ENCODE results near the gene AGXT.

Gene AGXT

GRCh38 chr2:240868286-240869108 lies at the start of gene AGXT:
AGXT (plus strand) TSS chr2:240868824; CDS start chr2:240868866, 42 bp downstream.
- H3K9ac ChIP-seq (ENCODE audit: low read length) = no peak within 1 kb of the TSS
- H3K27ac ChIP-seq (ENCODE audit: low read depth, low read length) = no peak within 1 kb of the TSS
- no peaks in the 10 kb centered on the region for H3K27me3 ChIP-seq (ENCODE audit: control insufficient read depth, insufficient read depth, low read length)
- no peaks in the 10 kb centered on the region for H3K4me1 ChIP-seq (ENCODE audit: control insufficient read depth, insufficient read depth, low read length)
- no peak within 1 kb of the TSS for H3K4me3 ChIP-seq (ENCODE audit: low read length)
- H3K36me3 ChIP-seq (ENCODE audit: control insufficient read depth, insufficient read depth, low read length) = no peaks in the 10 kb centered on the region

DNA sequence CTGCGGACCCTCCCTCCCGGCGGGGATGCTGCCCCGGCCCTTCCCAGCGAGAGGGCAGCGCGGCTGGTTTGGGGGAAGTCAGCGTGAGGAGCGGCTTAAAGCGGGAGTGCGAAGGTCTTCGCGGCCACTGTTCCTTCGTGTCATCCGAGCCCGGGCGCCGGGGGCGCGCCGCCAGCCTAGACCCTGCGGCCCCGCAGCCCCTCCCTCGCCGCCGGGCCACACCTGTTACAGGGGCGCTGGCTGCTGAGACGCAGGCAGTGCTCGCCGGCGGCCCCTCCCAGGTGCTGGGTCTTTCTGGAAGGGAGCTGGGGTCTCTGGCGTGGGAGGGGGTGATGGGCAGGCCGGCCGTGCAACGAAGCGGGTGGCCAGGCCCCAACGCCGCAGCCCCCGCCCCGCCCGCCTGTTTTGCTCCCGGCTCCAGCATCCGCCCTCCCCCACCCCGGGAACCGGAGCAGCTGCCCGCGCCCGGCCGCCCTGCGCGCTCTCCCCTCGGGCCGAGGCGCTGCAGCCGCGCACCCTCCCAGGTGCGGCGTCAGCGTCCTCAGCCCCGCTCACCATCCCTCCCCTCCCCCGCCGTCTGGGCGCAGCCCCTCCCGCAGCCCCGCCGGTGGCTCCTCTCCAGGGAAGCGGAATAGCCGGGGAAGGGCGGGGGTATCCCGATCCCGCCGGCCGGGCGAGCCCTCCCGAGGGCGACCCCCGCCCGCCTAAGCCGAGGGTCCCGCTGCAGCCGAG lies 49.3 kb upstream of the AGXT start:
- H3K27me3 ChIP-seq (ENCODE audit: control insufficient read depth, insufficient read depth, low read length) = peaks cover 22% of the 10 kb centered on the region
- no peaks in the 10 kb centered on the region for H3K36me3 ChIP-seq (ENCODE audit: control insufficient read depth, insufficient read depth, low read length)
- no peak overlapping the region for H3K27ac ChIP-seq (ENCODE audit: low read depth, low read length)
- H3K4me1 ChIP-seq (ENCODE audit: control insufficient read depth, insufficient read depth, low read length) = no peaks in the 10 kb centered on the region
- no peak overlapping the region for H3K4me3 ChIP-seq (ENCODE audit: low read length)
- H3K9ac ChIP-seq (ENCODE audit: low read length) = no peak overlapping the region

DNA sequence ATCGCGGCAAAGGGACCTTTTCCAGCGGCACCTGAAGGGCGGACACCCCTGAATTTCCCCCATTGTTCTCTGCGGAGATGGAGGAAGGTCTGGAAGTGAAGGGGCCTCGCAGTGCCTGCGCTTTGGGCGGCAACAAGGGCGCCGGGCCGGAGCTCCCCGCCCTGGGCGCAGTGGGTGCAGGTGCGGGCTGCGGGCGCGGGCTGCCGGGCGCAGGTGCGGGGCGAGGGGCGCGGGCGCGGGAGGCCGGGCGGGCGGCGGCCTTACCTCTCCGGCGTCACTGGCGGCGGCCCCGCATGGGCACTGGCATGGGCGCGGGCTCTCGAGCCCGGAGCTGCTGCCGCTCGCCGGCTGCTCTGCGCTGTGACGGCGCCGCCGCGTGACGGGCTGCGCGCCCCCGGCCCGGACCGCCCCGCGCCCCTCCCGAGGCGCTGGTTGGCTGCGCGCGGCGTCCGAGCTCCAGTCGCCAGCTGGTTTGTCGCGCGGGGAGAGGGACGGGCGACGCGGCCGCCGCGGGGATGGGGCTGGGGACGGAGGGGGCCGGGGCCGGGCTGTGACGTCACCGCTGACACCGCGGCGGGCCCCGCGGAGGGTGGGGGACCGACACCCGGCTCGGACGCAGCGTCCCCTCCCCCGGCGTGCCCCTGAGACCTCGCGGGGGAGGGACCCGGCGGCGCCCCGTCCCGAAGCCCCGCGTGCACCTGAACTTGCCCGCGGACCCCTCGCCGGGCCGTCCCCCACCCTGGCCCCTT lies 48.6 kb upstream of the AGXT start, which contains the start of gene KIF1A:
TSS of gene KIF1A (minus strand) at position 362 of the 749 bp plus-strand sequence. CDS start 22,467 bp downstream, outside the sequence.
- Histone ChIP-seq H3K9ac (ENCODE audit: low read length) (no peak within 1 kb of the TSS), H3K27me3 (ENCODE audit: control insufficient read depth, insufficient read depth, low read length) (peaks cover 22% of the 10 kb centered on the region), H3K36me3 (ENCODE audit: control insufficient read depth, insufficient read depth, low read length) (no peaks in the 10 kb centered on the region), H3K27ac (ENCODE audit: low read depth, low read length) (no peak within 1 kb of the TSS), H3K4me3 (ENCODE audit: low read length) (no peak within 1 kb of the TSS), H3K4me1 (ENCODE audit: control insufficient read depth, insufficient read depth, low read length) (no peaks in the 10 kb centered on the region)

DNA sequence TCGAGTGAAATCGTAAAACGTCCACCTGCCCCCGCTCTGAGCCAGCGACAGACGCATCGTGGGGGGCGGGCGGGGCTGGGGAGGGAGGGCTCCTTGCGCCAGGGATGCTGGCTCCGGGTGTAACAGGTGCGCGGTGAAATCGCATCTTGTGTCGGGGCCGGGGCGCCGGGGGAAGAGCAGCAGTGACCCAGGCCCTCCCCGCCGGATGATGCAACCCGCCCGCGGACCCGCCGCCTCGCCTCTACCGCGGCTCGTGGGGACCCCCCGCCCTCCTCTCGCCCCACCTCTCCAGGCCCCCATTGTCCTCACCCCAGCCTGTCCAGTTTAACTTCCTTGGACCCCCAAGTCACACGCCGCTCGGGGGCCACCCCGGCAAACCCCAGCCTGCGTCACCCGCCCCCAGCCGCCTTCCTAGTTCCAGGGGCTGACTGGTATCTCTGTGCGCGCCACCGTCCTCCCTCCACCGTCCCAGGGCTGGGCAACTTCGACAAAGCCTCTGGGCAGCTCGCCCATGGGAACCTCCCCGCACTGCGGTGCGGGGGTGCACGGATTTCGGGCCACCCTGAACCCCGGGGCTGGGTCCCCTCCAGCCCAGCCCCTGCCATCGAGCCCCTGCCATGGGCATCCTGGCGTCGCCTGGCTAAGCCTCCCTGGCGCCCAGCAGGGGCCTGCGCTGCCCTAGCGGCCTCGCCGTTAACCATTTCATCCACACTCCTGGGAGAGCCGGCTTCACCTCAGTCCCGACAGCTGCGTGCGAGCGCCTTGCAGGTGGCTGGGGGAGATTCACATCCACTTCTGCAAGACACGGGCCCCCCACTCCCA lies 47.8 kb upstream of the AGXT start:
- Histone ChIP-seq H3K9ac (ENCODE audit: low read length) (no peak overlapping the region), H3K4me1 (ENCODE audit: control insufficient read depth, insufficient read depth, low read length) (no peaks in the 10 kb centered on the region), H3K4me3 (ENCODE audit: low read length) (no peak overlapping the region), H3K27me3 (ENCODE audit: control insufficient read depth, insufficient read depth, low read length) (peaks cover 22% of the 10 kb centered on the region), H3K36me3 (ENCODE audit: control insufficient read depth, insufficient read depth, low read length) (no peaks in the 10 kb centered on the region), H3K27ac (ENCODE audit: low read depth, low read length) (no peak overlapping the region)

DNA sequence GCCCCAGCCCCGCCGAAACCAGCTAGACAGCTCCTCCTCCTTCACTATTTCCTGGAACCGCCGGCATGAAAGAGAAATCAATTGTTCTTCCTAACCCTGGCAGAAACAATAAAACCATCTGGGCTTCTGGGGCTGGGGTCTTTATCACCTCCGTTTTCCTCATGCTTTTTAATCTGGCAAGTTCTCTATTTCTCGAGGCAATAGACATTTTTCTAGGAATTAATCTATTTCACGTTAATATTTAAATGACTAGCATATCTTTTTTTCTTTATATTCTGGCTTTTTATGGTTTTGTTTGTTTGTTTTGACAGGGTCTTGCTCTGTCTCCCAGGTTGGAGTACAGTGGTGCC lies 47.2 kb upstream of the AGXT start:
- Histone ChIP-seq H3K27ac (ENCODE audit: low read depth, low read length) (no peak overlapping the region), H3K4me3 (ENCODE audit: low read length) (no peak overlapping the region), H3K4me1 (ENCODE audit: control insufficient read depth, insufficient read depth, low read length) (no peaks in the 10 kb centered on the region), H3K36me3 (ENCODE audit: control insufficient read depth, insufficient read depth, low read length) (no peaks in the 10 kb centered on the region), H3K9ac (ENCODE audit: low read length) (no peak overlapping the region), H3K27me3 (ENCODE audit: control insufficient read depth, insufficient read depth, low read length) (peaks cover 22% of the 10 kb centered on the region)

GRCh38 chr2:240822280-240822847 lies 46.3 kb upstream of the AGXT start:
- Histone ChIP-seq H3K9ac (ENCODE audit: low read length) (no peak overlapping the region), H3K4me3 (ENCODE audit: low read length) (no peak overlapping the region), H3K4me1 (ENCODE audit: control insufficient read depth, insufficient read depth, low read length) (no peaks in the 10 kb centered on the region), H3K36me3 (ENCODE audit: control insufficient read depth, insufficient read depth, low read length) (no peaks in the 10 kb centered on the region), H3K27ac (ENCODE audit: low read depth, low read length) (no peak overlapping the region), H3K27me3 (ENCODE audit: control insufficient read depth, insufficient read depth, low read length) (peaks cover 25% of the 10 kb centered on the region)

DNA sequence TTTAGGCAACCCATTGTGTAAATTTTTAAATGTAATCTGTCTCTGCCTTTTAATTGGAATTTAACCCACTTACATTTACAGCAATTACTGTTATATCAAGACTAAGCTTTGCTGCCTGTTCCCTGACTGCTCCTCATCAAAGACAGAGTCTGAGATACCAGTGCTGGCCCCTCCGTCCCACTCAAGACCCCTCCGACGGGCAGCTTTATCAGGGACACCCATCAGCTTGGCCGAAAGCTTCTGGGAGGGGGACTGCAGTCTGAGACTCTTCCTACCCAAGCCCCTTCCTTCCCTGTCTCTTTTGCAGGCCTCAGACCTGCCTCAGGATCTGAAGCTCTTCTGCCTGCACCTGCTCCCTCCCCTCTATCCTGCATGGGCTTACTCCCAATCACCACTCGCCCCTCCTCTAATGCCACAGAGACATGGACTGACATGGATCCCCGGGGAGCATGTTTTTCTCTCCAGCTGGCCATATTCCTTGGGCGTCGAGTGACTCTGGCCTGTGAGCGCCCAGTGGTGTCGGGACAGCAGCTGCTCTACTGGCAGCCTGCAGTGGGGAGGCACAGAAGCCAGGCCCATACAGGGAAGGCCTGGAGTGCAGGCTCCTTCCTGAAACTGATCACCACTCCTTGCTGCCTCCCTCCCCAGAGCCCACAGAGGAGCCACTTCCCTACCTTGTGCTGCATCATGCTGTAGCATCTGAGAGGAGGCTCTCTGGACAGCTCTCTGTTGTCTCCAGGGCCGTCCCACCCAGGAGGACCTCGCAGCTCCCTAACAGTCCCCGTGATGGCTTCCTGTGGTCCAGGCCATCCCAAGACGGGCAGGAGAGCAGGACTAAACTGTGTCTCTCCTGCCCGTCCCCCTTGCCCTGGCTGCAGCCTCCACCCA lies 44.9 kb upstream of the AGXT start:
- H3K27ac ChIP-seq (ENCODE audit: low read depth, low read length) = no peak overlapping the region
- H3K9ac ChIP-seq (ENCODE audit: low read length) = no peak overlapping the region
- H3K36me3 ChIP-seq (ENCODE audit: control insufficient read depth, insufficient read depth, low read length) = no peaks in the 10 kb centered on the region
- H3K4me3 ChIP-seq (ENCODE audit: low read length) = no peak overlapping the region
- H3K4me1 ChIP-seq (ENCODE audit: control insufficient read depth, insufficient read depth, low read length) = no peaks in the 10 kb centered on the region
- H3K27me3 ChIP-seq (ENCODE audit: control insufficient read depth, insufficient read depth, low read length) = peaks cover 24% of the 10 kb centered on the region

DNA sequence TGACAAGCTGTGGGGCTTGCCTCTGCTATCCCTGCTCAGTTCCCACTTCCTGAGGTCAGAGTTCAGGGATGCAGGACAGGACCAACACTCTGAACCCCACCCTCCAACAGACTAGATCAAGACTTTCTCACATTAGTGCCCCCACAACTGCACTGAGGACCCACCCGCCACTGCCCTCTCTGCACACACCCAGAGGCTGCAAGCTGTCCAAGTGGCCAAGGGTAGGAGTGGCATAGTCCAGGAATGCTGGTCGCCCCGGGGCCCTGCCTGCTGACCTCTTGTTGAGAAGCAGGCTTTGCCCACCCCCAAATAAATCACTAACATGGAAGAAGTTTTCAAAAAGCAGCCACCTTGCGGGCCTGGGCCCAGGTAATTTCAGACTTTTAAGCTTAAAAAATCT lies 43.1 kb upstream of the AGXT start:
- H3K9ac ChIP-seq (ENCODE audit: low read length) = no peak overlapping the region
- no peak overlapping the region for H3K4me3 ChIP-seq (ENCODE audit: low read length)
- H3K27ac ChIP-seq (ENCODE audit: low read depth, low read length) = no peak overlapping the region
- H3K27me3 ChIP-seq (ENCODE audit: control insufficient read depth, insufficient read depth, low read length) = peaks cover 22% of the 10 kb centered on the region
- no peaks in the 10 kb centered on the region for H3K4me1 ChIP-seq (ENCODE audit: control insufficient read depth, insufficient read depth, low read length)
- no peaks in the 10 kb centered on the region for H3K36me3 ChIP-seq (ENCODE audit: control insufficient read depth, insufficient read depth, low read length)

DNA sequence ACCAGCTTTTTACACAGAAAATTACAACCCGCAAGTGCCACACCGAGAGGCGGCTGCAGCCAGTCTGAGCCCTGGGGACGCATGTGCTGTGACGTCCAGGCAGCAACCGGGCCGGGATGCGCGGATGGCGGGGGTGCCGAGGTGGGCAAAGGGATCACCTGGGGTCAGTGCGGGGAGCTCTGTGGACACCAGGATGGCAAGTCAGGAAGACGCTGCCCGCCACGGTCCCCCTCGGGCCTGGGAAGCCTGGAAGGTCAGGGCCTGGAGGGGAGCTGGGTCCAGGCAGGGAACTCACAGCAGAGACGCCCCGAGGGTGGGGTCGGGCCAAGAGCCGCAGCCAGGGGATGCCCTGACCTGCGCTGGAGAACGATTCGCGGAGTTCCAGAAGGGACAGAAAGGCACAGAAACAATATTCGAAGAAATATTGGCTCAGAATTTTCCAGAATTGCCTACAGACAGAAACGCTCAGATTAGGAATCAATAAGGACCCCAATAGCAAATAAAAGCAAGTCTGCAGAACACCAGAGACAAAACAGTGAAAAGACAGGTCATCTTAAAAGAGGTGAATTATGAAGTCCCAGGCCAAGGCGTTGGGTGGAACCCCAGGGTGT lies 36.9 kb upstream of the AGXT start:
- Histone ChIP-seq H3K9ac (ENCODE audit: low read length) (no peak overlapping the region), H3K27ac (ENCODE audit: low read depth, low read length) (no peak overlapping the region), H3K4me1 (ENCODE audit: control insufficient read depth, insufficient read depth, low read length) (peaks cover 6% of the 10 kb centered on the region), H3K4me3 (ENCODE audit: low read length) (peak overlapping the region; percentile 60), H3K27me3 (ENCODE audit: control insufficient read depth, insufficient read depth, low read length) (peaks cover 6% of the 10 kb centered on the region), H3K36me3 (ENCODE audit: control insufficient read depth, insufficient read depth, low read length) (no peaks in the 10 kb centered on the region)

DNA sequence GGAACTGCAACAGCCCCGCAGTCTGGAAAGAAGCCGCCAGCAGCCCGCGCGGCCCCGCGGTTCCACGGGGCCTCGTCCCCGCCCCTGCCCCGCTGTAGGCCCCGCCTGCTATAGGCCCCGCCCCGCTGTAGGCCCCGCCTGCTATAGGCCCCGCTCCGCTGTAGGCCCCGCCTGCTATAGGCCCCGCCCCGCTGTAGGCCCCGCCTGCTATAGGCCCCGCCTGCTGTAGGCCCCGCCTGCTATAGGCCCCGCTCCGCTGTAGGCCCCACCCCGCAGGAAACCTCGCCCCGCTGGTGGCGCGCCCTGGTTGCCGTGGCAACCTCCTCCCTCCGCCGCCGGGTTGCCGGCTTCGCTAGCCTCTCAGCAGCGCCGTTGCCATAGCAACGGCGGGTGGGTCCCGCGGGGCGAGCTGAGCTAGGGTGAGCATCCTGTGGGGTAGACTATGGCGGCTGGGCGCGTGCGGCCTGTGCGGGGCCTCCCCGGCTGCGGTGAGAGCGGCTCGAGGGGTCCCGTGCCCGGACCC lies 36.4 kb upstream of the AGXT start:
- peaks cover 9% of the 10 kb centered on the region for H3K4me1 ChIP-seq (ENCODE audit: control insufficient read depth, insufficient read depth, low read length)
- peaks cover 3% of the 10 kb centered on the region for H3K27me3 ChIP-seq (ENCODE audit: control insufficient read depth, insufficient read depth, low read length)
- no peak overlapping the region for H3K9ac ChIP-seq (ENCODE audit: low read length)
- no peaks in the 10 kb centered on the region for H3K36me3 ChIP-seq (ENCODE audit: control insufficient read depth, insufficient read depth, low read length)
- H3K27ac ChIP-seq (ENCODE audit: low read depth, low read length) = no peak overlapping the region
- peak overlapping the region; percentile 60 for H3K4me3 ChIP-seq (ENCODE audit: low read length)
